Measurements from ENCODE around the gene TPM2. TPM values are rescaled to one million over a fixed set of nuclear protein-coding genes. Genes with fewer than 3 reads are reported as not detected.
A peak's percentile ranks its signal among the peaks of the same experiment; 100 is the strongest.

TPM2 gene
- total RNA-seq, 2 donors from 2014 or later: 523 to 604 TPM

DNA sequence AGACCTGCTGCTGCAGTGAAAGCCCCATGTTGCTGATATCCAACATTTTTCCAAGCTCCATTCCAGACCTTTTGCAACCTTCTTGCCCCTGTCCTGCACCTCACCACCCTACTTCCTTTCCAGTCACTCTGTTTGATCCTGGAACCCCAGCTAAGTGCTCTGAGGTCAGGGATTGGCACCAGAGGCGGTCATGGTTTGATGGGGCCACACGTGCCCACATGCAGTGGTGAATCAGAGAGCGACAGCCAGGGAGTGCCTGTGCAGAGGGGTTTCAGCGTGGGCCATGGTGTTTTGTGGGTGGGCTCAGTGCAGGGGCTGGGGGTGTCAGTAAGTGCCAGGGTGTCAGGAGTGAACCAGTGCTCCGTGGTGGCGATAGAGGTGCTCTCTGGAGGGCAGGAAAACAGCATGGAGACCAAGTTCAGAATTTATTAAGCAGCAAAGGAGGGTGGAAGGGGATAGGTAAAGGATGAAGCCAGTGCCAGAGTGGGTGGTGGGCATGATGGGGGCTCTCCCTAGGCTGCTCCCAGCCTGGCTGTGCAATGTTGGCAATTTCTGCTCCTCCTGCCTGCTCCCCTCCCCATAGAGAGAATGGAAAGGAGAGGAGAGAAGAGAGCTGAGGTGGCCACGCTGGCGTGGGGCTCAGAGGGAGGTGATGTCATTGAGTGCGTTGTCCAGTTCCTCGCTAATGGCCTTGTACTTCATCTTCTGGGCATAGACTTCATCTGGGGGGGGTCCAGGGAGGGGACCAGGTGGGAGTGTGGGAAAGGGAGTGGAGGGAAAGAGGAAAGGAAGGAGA, 7.0 kb downstream of the TPM2 start:
- intact Hi-C loops (cut with DNase I): no loop called here
- ATAC-seq (no peak), DNase-seq (no peak)

DNA sequence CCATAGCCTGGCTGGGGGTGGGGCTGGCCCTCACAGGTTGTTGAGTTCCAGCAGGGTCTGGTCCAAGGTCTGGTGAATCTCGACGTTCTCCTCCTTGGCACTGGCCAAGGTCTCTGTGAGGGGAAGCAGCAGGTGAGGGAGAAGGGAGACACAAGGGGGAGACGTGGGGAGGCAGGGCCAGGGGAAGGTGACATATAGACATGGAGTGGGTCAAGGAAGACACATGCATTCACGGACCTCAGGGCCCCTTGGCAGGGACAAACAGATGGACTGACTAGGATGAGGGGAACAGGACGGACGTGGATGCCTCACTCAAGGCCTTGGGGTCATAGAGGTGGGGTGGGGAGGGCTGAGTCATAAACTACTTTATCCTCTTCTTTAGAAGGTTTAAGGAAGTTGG, 7.7 kb downstream of the TPM2 start:
- DNase-seq (no peak), ATAC-seq (no peak)
- intact Hi-C loops (cut with DNase I): no loop called here

DNA sequence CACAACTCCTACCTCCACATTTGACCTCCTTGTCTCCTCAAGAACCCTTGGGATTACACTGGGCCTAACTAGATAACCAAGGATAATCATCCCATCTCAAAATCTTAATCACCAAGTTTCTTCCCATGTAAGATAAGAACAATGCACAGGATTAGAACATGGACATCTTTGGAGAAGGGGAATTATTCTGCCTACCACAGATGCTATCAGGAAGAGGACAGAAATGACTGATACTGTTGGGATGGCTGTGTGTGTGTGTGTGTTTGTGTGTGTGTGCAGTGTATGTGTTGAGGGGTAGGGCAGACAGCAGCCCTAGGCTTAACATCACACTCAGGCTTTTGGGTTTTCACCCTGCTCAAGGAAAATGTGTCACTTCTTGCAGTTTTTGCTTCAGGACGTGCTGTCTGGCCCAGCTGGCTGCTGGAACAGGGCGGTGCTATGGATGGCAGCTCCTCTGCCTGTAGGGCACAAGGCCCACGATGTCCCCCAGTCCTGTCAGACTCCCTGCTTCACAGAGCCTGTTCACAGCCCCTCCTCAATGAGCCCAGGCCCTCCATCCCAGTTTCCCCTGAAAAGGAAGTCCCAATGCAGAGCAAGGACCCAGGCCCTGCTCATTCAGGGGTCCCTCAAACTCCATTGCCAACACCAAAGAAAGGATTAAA, 8.3 kb downstream of the TPM2 start:
- intact Hi-C loops (cut with DNase I): no loop called here

DNA sequence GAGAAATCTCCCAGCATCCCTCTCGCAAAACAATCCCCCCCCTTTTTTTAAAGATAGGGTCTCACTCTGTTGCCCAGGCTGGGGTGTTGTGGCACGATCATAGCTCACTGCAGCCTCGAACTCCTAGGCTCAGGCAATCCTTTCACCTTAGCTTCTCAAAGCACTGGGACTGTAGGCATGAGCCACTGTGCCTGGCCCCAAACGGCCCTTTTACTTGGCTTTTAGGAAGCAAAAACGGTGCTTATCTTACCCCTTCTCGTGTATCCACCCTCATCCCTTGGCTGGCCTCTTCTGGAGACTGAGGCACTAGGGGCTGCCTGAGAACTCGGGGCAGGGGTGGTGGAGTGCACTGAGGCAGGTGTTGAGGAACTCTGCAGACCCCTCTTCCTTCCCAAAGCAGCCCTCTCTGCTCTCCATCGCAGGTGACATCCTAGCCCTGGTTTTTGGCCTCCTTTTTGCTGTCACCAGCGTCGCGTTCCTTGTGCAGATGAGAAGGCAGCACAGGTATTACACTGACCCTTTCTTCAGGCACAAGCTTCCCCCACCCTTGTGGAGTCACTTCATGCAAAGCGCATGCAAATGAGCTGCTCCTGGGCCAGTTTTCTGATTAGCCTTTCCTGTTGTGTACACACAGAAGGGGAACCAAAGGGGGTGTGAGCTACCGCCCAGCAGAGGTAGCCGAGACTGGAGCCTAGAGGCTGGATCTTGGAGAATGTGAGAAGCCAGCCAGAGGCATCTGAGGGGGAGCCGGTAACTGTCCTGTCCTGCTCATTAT, 9.2 kb downstream of the TPM2 start:
- intact Hi-C loops (cut with DNase I): no loop called here
- DNase-seq (no peak), ATAC-seq (peak in 1 of 2 donors; percentile 6)

More for the DNA sequence above, 8.3 kb downstream of the TPM2 start:
- DNase-seq: no peak
- no peak for ATAC-seq

DNA sequence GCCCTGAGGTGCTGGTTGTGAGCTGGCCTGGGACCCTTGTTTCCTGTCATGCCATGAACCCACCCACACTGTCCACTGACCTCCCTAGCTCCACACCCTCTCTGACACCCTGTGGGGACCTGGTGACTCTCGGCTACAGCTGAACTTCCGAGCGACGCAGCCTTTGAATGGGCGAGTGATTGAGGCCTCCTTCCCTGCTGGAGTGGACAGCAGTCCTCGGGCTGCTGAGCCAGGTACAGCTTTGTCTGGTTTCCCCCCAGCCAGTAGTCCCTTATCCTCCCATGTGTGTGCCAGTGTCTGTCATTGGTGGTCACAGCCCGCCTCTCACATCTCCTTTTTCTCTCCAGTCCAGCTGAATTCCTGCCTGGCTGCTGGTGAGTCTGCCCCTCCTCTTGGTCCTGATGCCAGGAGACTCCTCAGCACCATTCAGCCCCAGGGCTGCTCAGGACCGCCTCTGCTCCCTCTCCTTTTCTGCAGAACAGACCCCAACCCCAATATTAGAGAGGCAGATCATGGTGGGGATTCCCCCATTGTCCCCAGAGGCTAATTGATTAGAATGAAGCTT, 9.9 kb downstream of the TPM2 start:
- no peak for DNase-seq
- no peak for ATAC-seq
- intact Hi-C loops (cut with DNase I): no loop called here

DNA sequence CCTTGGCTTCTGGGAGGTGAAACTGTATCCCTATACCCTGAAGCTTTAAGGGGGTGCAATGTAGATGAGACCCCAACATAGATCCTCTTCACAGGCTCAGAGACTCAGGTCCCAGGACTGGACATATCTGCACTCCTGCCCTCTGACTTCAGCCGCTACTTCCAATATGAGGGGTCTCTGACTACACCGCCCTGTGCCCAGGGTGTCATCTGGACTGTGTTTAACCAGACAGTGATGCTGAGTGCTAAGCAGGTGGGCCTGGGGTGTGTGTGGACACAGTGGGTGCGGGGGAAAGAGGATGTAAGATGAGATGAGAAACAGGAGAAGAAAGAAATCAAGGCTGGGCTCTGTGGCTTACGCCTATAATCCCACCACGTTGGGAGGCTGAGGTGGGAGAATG, 10.6 kb downstream of the TPM2 start:
- intact Hi-C loops (cut with DNase I): no loop called here
- ATAC-seq: no peak
- no peak for DNase-seq

DNA sequence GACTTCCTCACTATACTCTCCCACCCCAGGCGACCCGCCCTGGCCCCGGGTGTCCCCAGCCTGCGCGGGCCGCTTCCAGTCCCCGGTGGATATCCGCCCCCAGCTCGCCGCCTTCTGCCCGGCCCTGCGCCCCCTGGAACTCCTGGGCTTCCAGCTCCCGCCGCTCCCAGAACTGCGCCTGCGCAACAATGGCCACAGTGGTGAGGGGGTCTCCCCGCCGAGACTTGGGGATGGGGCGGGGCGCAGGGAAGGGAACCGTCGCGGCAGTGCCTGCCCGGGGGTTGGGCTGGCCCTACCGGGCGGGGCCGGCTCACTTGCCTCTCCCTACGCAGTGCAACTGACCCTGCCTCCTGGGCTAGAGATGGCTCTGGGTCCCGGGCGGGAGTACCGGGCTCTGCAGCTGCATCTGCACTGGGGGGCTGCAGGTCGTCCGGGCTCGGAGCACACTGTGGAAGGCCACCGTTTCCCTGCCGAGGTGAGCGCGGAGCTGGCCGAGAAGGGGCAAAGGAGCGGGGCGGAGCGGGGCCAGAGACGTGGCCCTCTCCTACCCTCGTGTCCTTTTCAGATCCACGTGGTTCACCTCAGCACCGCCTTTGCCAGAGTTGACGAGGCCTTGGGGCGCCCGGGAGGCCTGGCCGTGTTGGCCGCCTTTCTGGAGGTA, 13.9 kb downstream of the TPM2 start:
- ATAC-seq: peak; percentile 52 to 77
- peak; percentile 58 for DNase-seq
- intact Hi-C loops (cut with DNase I): no loop called here

DNA sequence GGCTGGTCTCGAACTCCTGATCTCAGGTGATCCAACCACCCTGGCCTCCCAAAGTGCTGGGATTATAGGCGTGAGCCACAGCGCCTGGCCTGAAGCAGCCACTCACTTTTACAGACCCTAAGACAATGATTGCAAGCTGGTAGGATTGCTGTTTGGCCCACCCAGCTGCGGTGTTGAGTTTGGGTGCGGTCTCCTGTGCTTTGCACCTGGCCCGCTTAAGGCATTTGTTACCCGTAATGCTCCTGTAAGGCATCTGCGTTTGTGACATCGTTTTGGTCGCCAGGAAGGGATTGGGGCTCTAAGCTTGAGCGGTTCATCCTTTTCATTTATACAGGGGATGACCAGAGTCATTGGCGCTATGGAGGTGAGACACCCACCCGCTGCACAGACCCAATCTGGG, 14.5 kb downstream of the TPM2 start:
- intact Hi-C loops (cut with DNase I): no loop called here
- ATAC-seq (no peak), DNase-seq (no peak)

DNA sequence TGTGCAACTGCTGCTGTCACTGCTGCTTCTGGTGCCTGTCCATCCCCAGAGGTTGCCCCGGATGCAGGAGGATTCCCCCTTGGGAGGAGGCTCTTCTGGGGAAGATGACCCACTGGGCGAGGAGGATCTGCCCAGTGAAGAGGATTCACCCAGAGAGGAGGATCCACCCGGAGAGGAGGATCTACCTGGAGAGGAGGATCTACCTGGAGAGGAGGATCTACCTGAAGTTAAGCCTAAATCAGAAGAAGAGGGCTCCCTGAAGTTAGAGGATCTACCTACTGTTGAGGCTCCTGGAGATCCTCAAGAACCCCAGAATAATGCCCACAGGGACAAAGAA, 15.7 kb downstream of the TPM2 start:
- no peak for ATAC-seq
- intact Hi-C loops (cut with DNase I): no loop called here
- no peak for DNase-seq

DNA sequence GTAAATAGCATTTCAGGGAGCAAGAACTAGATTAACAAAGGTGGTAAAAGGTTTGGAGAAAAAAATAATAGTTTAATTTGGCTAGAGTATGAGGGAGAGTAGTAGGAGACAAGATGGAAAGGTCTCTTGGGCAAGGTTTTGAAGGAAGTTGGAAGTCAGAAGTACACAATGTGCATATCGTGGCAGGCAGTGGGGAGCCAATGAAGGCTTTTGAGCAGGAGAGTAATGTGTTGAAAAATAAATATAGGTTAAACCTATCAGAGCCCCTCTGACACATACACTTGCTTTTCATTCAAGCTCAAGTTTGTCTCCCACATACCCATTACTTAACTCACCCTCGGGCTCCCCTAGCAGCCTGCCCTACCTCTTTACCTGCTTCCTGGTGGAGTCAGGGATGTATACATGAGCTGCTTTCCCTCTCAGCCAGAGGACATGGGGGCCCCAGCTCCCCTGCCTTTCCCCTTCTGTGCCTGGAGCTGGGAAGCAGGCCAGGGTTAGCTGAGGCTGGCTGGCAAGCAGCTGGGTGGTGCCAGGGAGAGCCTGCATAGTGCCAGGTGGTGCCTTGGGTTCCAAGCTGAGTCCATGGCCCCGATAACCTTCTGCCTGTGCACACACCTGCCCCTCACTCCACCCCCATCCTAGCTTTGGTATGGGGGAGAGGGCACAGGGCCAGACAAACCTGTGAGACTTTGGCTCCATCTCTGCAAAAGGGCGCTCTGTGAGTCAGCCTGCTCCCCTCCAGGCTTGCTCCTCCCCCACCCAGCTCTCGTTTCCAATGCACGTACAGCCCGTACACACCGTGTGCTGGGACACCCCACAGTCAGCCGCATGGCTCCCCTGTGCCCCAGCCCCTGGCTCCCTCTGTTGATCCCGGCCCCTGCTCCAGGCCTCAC, 16.3 kb downstream of the TPM2 start, which contains the start of gene CA9:
Gene CA9, plus strand, starts transcription at position 797 of the 893 bp plus-strand sequence. Its CDS starts 32 bp downstream, at position 829.
- intact Hi-C loops (cut with DNase I): no loop called here
- ATAC-seq (peak; percentile 60 to 78), DNase-seq (no peak)

DNA sequence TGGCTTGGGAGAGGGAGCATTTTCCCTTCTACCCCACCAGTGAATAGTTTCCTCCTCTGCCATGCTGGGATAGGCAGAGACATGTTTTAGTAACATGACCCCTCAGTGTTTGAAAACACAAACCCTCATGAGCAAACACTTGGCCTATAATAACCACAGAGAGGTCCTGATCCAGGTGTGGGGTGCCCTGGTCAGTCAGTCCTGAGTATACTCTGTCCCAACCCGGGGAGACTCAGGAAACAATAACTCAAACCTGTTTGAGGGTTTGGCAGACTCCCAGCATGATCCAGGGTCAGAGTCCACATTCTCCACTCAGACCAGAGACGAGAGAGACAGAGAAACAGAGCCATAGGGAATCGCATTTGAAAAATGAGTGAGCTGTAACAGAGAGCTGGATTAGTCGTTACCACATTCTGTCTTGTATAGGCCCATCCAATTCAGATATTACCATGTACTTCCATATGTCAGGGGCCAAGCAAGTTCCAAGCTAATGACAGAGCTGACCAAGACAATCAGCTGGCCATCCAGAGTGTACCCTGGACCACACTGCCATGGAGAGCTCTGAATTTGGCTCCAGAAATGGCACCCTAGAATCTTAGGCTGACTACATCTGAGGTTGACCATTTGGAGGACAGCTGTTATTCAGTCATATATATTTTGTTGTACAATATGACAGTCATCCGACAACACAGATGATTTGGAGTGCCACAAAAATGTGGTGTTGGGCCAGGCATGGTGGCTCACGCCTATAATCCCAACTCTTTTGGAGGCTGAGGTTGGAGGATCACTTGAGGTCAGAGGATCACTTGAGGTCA, 20.2 kb downstream of the TPM2 start:
- no peak for ATAC-seq
- DNase-seq: no peak
- intact Hi-C loops (cut with DNase I): no loop called here

DNA sequence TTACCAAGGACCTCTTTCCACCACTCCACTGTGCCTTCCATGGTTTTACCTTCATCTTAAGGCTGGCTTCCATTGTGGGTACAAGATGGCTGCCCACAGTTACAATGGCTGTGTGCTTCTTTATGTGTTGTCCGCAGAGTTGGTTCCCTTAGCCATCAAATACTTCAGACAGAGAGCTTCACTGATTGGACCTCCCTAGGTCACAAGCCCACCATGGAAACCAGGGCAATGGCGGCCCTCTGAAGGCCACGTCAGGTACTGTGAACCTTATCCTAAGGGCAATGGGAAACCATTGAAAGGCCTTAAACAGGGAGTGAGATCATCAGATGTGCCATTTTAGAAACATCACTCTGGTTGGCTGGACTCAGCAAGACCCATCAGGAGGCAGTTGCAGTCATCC, 21.8 kb downstream of the TPM2 start:
- DNase-seq (no peak), ATAC-seq (no peak)
- intact Hi-C loops (cut with DNase I): no loop called here

DNA sequence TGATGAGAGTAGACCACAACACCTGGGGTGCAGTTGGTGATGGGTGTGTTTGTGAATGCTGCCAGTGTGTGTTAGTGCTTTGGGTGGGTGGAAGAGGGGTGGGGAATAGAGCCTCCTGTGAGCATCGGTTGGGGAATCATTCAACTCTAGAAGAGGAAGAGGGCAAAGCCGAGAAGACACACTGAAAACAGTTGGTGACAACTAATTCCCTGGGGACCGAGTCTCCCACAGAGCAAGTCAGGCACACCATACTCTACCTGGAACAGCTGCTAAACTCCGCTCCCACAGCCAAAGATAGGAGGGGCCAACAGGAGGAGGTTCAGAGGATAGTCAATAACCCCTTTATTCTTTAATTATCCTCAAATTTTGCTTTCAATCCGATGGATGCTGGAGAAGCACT, 23.2 kb downstream of the TPM2 start:
- intact Hi-C loops (cut with DNase I): no loop called here
- DNase-seq (no peak), ATAC-seq (no peak)

DNA sequence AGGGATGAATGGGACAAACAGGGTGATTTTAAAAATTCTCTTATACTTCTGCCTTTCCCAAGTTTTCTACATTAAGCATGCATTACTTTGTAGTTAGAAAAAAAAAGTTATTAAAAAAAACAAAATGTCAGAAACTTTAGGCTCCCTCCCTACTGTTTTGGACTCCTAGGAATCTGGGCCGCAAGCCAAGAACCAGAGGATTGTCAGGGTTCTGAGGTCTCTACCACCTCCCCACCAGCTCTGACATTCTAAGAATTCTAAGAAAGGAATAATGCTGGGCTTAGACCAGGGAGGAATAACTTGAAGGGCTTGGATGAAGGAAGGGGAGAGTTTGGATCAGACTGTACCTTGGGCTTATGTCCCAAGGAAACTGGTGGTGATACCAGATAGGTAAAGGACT, 23.7 kb downstream of the TPM2 start:
- ATAC-seq (no peak), DNase-seq (no peak)
- intact Hi-C loops (cut with DNase I): no loop called here

DNA sequence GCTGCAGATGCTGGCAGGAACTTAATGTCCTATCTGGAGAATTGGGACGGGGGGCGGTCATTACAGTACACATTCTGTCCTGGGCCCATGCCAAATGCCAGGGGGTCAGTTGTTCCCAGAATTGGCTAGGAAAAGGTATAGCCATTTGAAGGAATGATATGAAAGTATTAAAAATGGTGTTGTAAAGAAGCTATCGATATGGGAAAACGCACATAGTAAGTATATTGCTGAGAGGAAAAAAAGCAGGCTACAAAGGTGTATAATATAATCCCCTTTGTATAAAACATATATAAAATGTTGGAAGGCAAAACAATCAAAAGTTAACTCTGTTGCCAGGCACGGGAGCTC, 24.3 kb downstream of the TPM2 start:
- intact Hi-C loops (cut with DNase I): no loop called here
- ATAC-seq: no peak
- DNase-seq: no peak

DNA sequence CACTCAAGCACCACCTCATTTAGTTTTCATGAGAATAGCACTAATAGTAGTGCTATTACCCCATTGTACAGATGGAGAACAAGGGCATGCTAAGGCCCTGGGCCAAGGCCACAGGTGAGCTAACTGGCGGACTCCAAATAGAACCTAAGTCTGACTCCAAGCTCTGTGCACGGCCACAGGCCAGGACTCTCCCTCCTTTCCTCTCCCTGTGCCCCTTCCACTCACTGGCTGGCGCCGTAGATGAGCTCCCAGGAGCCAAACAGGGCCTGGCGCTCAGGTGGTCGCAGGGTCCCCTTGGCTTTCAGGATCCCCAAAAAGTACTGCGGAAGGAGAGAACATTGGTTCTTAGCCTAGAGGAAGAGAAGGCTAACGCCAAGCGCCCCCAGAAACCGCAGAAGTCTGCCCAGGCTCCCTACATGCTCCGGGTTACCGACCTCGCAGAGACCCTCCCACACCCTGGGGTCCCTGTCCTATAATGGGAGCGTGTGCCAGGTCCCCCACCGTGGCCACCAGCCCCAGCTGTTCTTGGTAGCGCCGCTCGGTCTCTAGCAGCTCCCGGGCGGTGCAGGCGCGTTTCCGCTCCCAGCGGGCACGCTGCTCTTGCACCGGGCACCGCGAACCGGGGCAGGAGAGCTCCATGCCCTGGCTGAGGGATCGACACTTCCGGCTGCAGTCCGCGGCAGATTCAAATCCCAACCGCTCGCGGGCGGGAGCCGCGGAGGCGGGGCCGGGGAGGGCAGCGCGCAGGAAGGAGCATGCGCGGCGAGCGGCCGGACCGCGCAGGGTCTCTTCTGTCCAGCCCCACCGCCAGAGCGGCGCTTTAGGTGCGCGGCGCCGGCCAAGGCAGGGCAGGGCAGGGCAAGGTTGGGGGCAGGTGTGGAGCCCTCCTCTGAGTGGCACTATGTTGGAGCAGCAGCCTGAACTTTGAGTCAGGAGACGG, 24.9 kb downstream of the TPM2 start, which contains the start of gene ARHGEF39:
Gene ARHGEF39, minus strand, starts transcription at position 665 of the 940 bp plus-strand sequence. Its CDS starts 26 bp downstream, at position 639.
- intact Hi-C loops (cut with DNase I): no loop called here
- peak; percentile 84 for DNase-seq
- peak; percentile 91 to 93 for ATAC-seq

All from left cardiac atrium (tissue), 4 donors.